AG09309 (cell line): Measurements from ENCODE around the gene CSRP1.
A peak's percentile ranks its signal among the peaks of the same experiment; 100 is the strongest.

Experiments used
- DNase-seq: peaks from one replicate; pipeline ENCODE4 v3.0.0-alpha.2; 2010; ENCODE audit warnings: low read depth
- H3K4me3 ChIP-seq: 2 replicates; pipeline ENCODE4 v1.5.1; 2011; ENCODE audit warnings: mild to moderate bottlenecking, low read depth, low read length, moderate library complexity; ENCODE audit not compliant: control insufficient read depth
- CTCF ChIP-seq: IDR thresholded peaks from 2 replicates; pipeline ENCODE4 v1.5.1; 2011; ENCODE audit warnings: mild to moderate bottlenecking, low read depth, low read length, inconsistent platforms; ENCODE audit not compliant: insufficient read depth, control insufficient read depth; ENCODE audit errors: missing control alignments

The CSRP1 gene

GRCh38 chr1:201469645-201470074 lies 37.3 kb downstream of the CSRP1 start:
- no peak for DNase-seq
- H3K4me3 ChIP-seq: peak overlapping the region; percentile 86
- no peak for TF ChIP-seq CTCF

- DNase-seq: peak; percentile 71
- peak within 1 kb of the TSS; percentile 86 for H3K4me3 ChIP-seq
- TF ChIP-seq CTCF: no peak
Observed at GRCh38 chr1:201468844-201469644, 37.9 kb downstream of the CSRP1 start, which contains the start of gene PHLDA3. TSS of gene PHLDA3 (minus strand) at chr1:201469188. CDS start at chr1:201468786, 402 bp downstream.

GRCh38 chr1:201468501-201468843 lies 38.5 kb downstream of the CSRP1 start:
- DNase-seq: no peak
- peak overlapping the region; percentile 86 for H3K4me3 ChIP-seq
- TF ChIP-seq CTCF: no peak

GRCh38 chr1:201466492-201466891 lies 40.4 kb downstream of the CSRP1 start:
- peak overlapping the region; percentile 86 for H3K4me3 ChIP-seq

GRCh38 chr1:201465698-201466290 lies 41.1 kb downstream of the CSRP1 start:
- TF ChIP-seq CTCF: no peak
- DNase-seq: no peak
- H3K4me3 ChIP-seq: peak overlapping the region; percentile 86

More at GRCh38 chr1:201466492-201466891, 40.4 kb downstream of the CSRP1 start:
- no peak for TF ChIP-seq CTCF
- DNase-seq: no peak

GRCh38 chr1:201463071-201463552 lies 43.8 kb downstream of the CSRP1 start:
- no peak for DNase-seq
- peak; percentile 35 for TF ChIP-seq CTCF

More at GRCh38 chr1:201463071-201463552, 43.8 kb downstream of the CSRP1 start:
- no peak overlapping the region for H3K4me3 ChIP-seq
